ENCODE results near the gene CARS1. TPM values are rescaled to one million over a fixed set of nuclear protein-coding genes. Genes with fewer than 3 reads are reported as not detected.

Gene CARS1
- total and polyA plus RNA-seq, 2 of the 8 experiments (the other 6 are each of a cell fraction or from before 2014, with no cell fraction given), result 44.1 to 100 TPM

GRCh38 chr11:3091846-3092602 is 34.8 kb upstream of the CARS1 start (continued):
- TF ChIP-seq CHD7 (IDR thresholded peaks at IDR 0.05; ENCODE audit: insufficient replicate concordance, low read length) (no peak), TAF1 (IDR thresholded peaks at IDR 0.05; ENCODE audit: low read depth, low read length) (no peak), CREB1 (IDR thresholded peaks at IDR 0.05) (peak; percentile 52; the same call in 1 of the 2 replicates), HDAC6 (IDR thresholded peaks at IDR 0.05; ENCODE audit: low read depth, low read length) (no peak), NANOG (IDR thresholded peaks at IDR 0.05; ENCODE audit: insufficient read depth, low read depth, low read length, poor library complexity, severe bottlenecking) (no peak), CEBPB (IDR thresholded peaks at IDR 0.05; ENCODE audit: low read depth, low read length) (no peak), BACH1 (IDR thresholded peaks at IDR 0.05; ENCODE audit: low read length) (no peak), MAFK (IDR thresholded peaks at IDR 0.05; ENCODE audit: low read depth, low read length) (no peak), RNF2 (IDR thresholded peaks at IDR 0.05; ENCODE audit: borderline replicate concordance, low read depth, low read length, missing control alignments, poor library complexity, severe bottlenecking) (no peak), TAF7 (optimal IDR thresholded peaks at IDR 0.05; ENCODE audit: borderline replicate concordance, low read depth, low read length) (peak; percentile 20)
